HepG2 (cell line): Measurements from ENCODE around the gene NLGN2. TPM values are rescaled to one million over a fixed set of nuclear protein-coding genes. Genes with fewer than 3 reads are reported as not detected.

Experiments
- ARID4A ChIP-seq: sonication (generic); formaldehyde crosslinking; IDR thresholded peaks from 2 replicates; pipeline ENCODE4 v1.5.0; 2020; ENCODE audit warnings: mild to moderate bottlenecking, missing genetic modification reagents, borderline replicate concordance
- BCL3 ChIP-seq: sonication (generic); formaldehyde crosslinking; IDR thresholded peaks from 2 replicates; pipeline ENCODE4 v1.5.1; 2020; ENCODE audit warnings: mild to moderate bottlenecking, missing genetic modification reagents, moderate library complexity
- ETV5 ChIP-seq: IDR thresholded peaks from 2 replicates; pipeline ENCODE4 v1.6.1; 2018; ENCODE audit warnings: missing biosample characterization, missing genetic modification reagents, inconsistent platforms, borderline replicate concordance
- HMGXB4 ChIP-seq, 2 experiments: sonication (generic) in 1 of 2; formaldehyde crosslinking in 1 of 2; IDR thresholded peaks; 2 replicates each; pipeline versions ENCODE4 v1.4.0 to v1.6.1; 2018 to 2020; ENCODE audit warnings: missing genetic modification reagents in 2 of 2, borderline replicate concordance in 1 of 2, low read depth in 1 of 2, mild to moderate bottlenecking in 1 of 2, missing biosample characterization in 1 of 2
- NR2C2 ChIP-seq: sonication (generic); formaldehyde crosslinking; IDR thresholded peaks from 2 replicates; pipeline ENCODE4 v1.4.0; 2020; ENCODE audit warnings: missing genetic modification reagents, mild to moderate bottlenecking, moderate library complexity, borderline replicate concordance
- POLR2AphosphoS5 ChIP-seq: IDR thresholded peaks from 2 replicates; pipeline ENCODE4 v1.6.1; 2012; ENCODE audit warnings: low read depth, low read length
- SAP130 ChIP-seq: IDR thresholded peaks from 2 replicates; pipeline ENCODE4 v1.6.1; 2016; ENCODE audit warnings: low read depth
- ZNF451 ChIP-seq: sonication (generic); formaldehyde crosslinking; IDR thresholded peaks from 2 replicates; pipeline ENCODE4 v1.5.0; 2020; ENCODE audit warnings: mild to moderate bottlenecking, missing genetic modification reagents
- ZNF605 ChIP-seq: sonication (generic); formaldehyde crosslinking; IDR thresholded peaks from 2 replicates; pipeline ENCODE4 v1.8.0; 2022; ENCODE audit warnings: mild to moderate bottlenecking, missing genetic modification reagents
- ZNF746 ChIP-seq: sonication (generic); formaldehyde crosslinking; IDR thresholded peaks from 2 replicates; pipeline ENCODE4 v1.8.0; 2022; ENCODE audit warnings: mild to moderate bottlenecking, missing genetic modification reagents
- ZNF775 ChIP-seq: sonication (generic); formaldehyde crosslinking; IDR thresholded peaks from 2 replicates; pipeline ENCODE4 v1.4.0; 2020; ENCODE audit warnings: missing genetic modification reagents, mild to moderate bottlenecking, moderate library complexity, borderline replicate concordance
- ZSCAN20 ChIP-seq: sonication (generic); formaldehyde crosslinking; IDR thresholded peaks from 2 replicates; pipeline ENCODE4 v1.4.0; 2020; ENCODE audit warnings: missing genetic modification reagents, mild to moderate bottlenecking, borderline replicate concordance
- polyA plus RNA-seq, 8 experiments: library from polyadenylated mRNA; depleted of rRNA in 3 of 8; stranded (reverse) in 7 of 8; unstranded in 1 of 8; fragments of >200 nt; fragmentation: Illumina TruSeq in 4 of 8; extraction: Trizol in 4 of 8; gene quantifications; 2 replicates each; pipeline versions ENCODE4 v1.2.1 to v1.2.3, GENCODE V29; 2011 to 2016; ENCODE audit warnings: low read depth in 4 of 8, missing spikeins in 1 of 8, mixed read lengths in 1 of 8; ENCODE audit not compliant: insufficient read depth in 1 of 8
- total RNA-seq, 5 experiments: library from RNA; depleted of rRNA; stranded (reverse); fragments of >200 nt; fragmentation: Illumina TruSeq; extraction: Trizol; gene quantifications; 2 replicates each; pipeline ENCODE4 v1.2.3, GENCODE V29; 2016; ENCODE audit warnings: low read depth in 1 of 5
- TF ChIP-seq, protein P1 (sequence below): sonication (generic); formaldehyde crosslinking; IDR thresholded peaks from 2 replicates; pipeline ENCODE4 v1.4.0; 2020; ENCODE audit warnings: missing genetic modification reagents

Gene NLGN2
- total and polyA plus RNA-seq, 2 of the 13 experiments (the other 11 are each of a cell fraction or from before 2014, with no cell fraction given), result 1.9 to 11.0 TPM

DNA sequence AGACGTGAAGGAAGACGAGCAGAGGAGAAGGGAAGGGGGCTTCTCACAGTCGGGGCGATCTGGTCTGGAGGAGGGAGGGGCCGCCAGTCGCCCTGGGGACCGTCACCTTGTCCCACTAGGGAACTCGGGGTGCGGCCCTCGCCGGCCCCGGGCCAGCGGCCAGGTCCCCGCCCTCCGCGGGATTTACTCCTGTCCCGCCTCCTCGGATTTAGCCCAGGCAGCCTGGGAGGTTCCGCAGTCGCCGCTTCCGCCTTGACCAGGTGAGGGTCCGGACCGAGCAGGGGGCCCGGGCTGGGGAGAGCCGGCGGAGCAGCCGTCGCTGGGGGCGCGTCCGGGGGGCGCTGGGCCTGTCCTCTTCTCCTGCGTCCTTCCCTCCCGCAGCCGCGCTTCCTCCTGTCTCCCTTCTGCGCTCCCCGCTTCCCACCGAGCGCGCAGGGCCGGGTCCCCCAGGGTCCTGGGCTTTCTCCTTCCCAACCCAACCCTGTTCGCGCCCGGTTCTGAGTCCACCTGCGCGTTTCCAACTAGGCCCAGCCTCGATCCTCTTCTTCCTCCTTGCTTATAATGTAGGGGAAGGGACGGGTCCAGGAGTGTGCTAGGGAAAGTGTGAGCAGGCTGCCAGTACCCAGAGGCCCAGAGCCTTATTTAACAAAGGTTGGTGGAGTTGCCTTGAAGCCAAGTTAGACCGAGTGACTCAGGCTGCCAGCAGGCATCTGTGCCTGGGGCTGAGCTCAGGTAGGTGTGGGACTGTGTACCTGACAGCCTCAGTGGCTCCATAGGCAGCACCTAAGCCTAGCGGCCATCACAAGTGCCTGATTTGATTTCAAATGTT, 26.6 kb upstream of the NLGN2 start, which contains the start of gene TNK1 (continued):
- TF ChIP-seq BCL3, result 0 out of 2 replicates have a peak, but pooled peaks have one; percentile 21
- peak; percentile 72 for TF ChIP-seq POLR2AphosphoS5
- TF ChIP-seq ZNF746, result 0 out of 2 replicates have a peak, but pooled peaks have one; percentile 49
- TF ChIP-seq ARID4A (CRISPR knock-in tag), result peak; percentile 83
- TF ChIP-seq ETV5, result peak; percentile 40; the same call in 1 of the 2 replicates
- TF ChIP-seq, protein P1, sequence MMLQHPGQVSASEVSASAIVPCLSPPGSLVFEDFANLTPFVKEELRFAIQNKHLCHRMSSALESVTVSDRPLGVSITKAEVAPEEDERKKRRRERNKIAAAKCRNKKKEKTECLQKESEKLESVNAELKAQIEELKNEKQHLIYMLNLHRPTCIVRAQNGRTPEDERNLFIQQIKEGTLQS (CRISPR knock-in tag), result no peak
- TF ChIP-seq ZNF605 (CRISPR knock-in tag), result no peak
- peak; percentile 34; the same call in 1 of the 2 replicates for TF ChIP-seq ZNF775 (CRISPR knock-in tag)
- TF ChIP-seq HMGXB4 (CRISPR knock-in tag; IDR thresholded peaks at IDR 0.05; ENCODE audit: borderline replicate concordance in 1 of 2, low read depth in 1 of 2), result peak in 1 of 2 experiments; percentile 48; a peak in 1 of 4 replicates
- TF ChIP-seq SAP130 (CRISPR knock-in tag), result peak; percentile 43
- TF ChIP-seq NR2C2 (CRISPR knock-in tag), result 0 out of 2 replicates have a peak, but pooled peaks have one; percentile 27
- peak; percentile 56; the same call in 1 of the 2 replicates for TF ChIP-seq ZNF451 (CRISPR knock-in tag)
- TF ChIP-seq ZSCAN20, result 0 out of 2 replicates have a peak, but pooled peaks have one; percentile 27
